Skeletal muscle tissue (tissue), 4 donors: Measurements from ENCODE around the gene OPRD1. TPM values are rescaled to one million over a fixed set of nuclear protein-coding genes. Genes with fewer than 3 reads are reported as not detected.
"Not testable (repeated sequence)": the region's sequence is repeated elsewhere in the genome, so short reads cannot be mapped to it uniquely, and the experiment has no call there.

Source experiments
- H3K27ac ChIP-seq: one replicate; pipeline ENCODE4 v1.7.0; 2013; ENCODE audit warnings: mild to moderate bottlenecking, low read depth, low read length, inconsistent platforms
- H3K27me3 ChIP-seq, 3 donors: one replicate each; pipeline ENCODE4 v1.7.0; 2013; ENCODE audit warnings: low read length in 3 of 3; ENCODE audit not compliant: control insufficient read depth in 3 of 3, insufficient read depth in 3 of 3
- H3K36me3 ChIP-seq, 3 donors: one replicate each; pipeline ENCODE4 v1.7.0; 2013; ENCODE audit warnings: low read length in 3 of 3; ENCODE audit not compliant: control insufficient read depth in 3 of 3, insufficient read depth in 3 of 3
- H3K4me1 ChIP-seq, 3 donors: one replicate each; pipeline ENCODE4 v1.7.0; 2013; ENCODE audit warnings: low read length in 3 of 3, mild to moderate bottlenecking in 3 of 3; ENCODE audit not compliant: control insufficient read depth in 3 of 3, insufficient read depth in 3 of 3
- H3K4me3 ChIP-seq, 3 donors: one replicate each; pipeline ENCODE4 v1.7.0; 2013; ENCODE audit warnings: low read length in 3 of 3
- H3K9ac ChIP-seq, 3 donors: one replicate each; pipeline ENCODE4 v1.7.0; 2013; ENCODE audit warnings: low read length in 3 of 3, mild to moderate bottlenecking in 3 of 3, moderate library complexity in 2 of 3, low read depth in 1 of 3
- H3K9me3 ChIP-seq, 3 donors: one replicate each; pipeline ENCODE4 v1.7.0; 2013; ENCODE audit warnings: low read length in 3 of 3; ENCODE audit not compliant: control insufficient read depth in 3 of 3
- total RNA-seq: library from RNA; depleted of rRNA; stranded (reverse); fragments of >200 nt; gene quantifications from one replicate; pipeline ENCODE4 v1.2.3, GENCODE V29; 2014
- donor health status: Osteomylitis.

The OPRD1 gene
- total RNA-seq, 1 donor from 2014 or later, result 0.52 TPM

GRCh38 chr1:28815533-28816185 is 3.7 kb downstream of the OPRD1 start:
- H3K27me3 ChIP-seq, result peaks cover 67 to 71% (median 70%) of the 10 kb centered on the region in 3 donors
- H3K36me3 ChIP-seq, result no peaks in the 10 kb centered on the region
- H3K4me3 ChIP-seq, result no peak overlapping the region
- H3K27ac ChIP-seq, result no peak overlapping the region
- no peak overlapping the region for H3K9ac ChIP-seq
- H3K9me3 ChIP-seq, result no peaks in the 10 kb centered on the region
- peaks cover 0 to 2% (median 0%) of the 10 kb centered on the region in 3 donors for H3K4me1 ChIP-seq

- peaks cover 0 to 2% (median 0%) of the 10 kb centered on the region in 3 donors for H3K4me1 ChIP-seq
Measured at GRCh38 chr1:28817133-28817532, 5.2 kb downstream of the OPRD1 start.

GRCh38 chr1:28819020-28819419 is 7.0 kb downstream of the OPRD1 start:
- H3K27me3 ChIP-seq, result peaks cover 37 to 43% (median 39%) of the 10 kb centered on the region in 3 donors
- H3K36me3 ChIP-seq, result no peaks in the 10 kb centered on the region
- H3K4me1 ChIP-seq, result no peaks in the 10 kb centered on the region
- no peak overlapping the region for H3K9ac ChIP-seq
- no peaks in the 10 kb centered on the region for H3K9me3 ChIP-seq
- H3K4me3 ChIP-seq, result no peak overlapping the region
- no peak overlapping the region for H3K27ac ChIP-seq

More at GRCh38 chr1:28817133-28817532, 5.2 kb downstream of the OPRD1 start:
- H3K36me3 ChIP-seq, result no peaks in the 10 kb centered on the region
- no peak overlapping the region for H3K27ac ChIP-seq
- no peak overlapping the region for H3K9ac ChIP-seq
- H3K4me3 ChIP-seq, result no peak overlapping the region
- H3K9me3 ChIP-seq, result no peaks in the 10 kb centered on the region
- peaks cover 55 to 58% (median 58%) of the 10 kb centered on the region in 3 donors for H3K27me3 ChIP-seq

- H3K9ac ChIP-seq, result no peak overlapping the region
- H3K27ac ChIP-seq, result no peak overlapping the region
- H3K27me3 ChIP-seq, result peaks cover 8 to 16% (median 14%) of the 10 kb centered on the region in 3 donors
- no peaks in the 10 kb centered on the region for H3K36me3 ChIP-seq
- no peak overlapping the region for H3K4me3 ChIP-seq
- no peaks in the 10 kb centered on the region for H3K4me1 ChIP-seq
- H3K9me3 ChIP-seq, result no peaks in the 10 kb centered on the region
Measured at GRCh38 chr1:28822799-28823198, 10.8 kb downstream of the OPRD1 start.

- H3K27me3 ChIP-seq, H3K9me3 ChIP-seq, H3K4me1 ChIP-seq, H3K9ac ChIP-seq, H3K27ac ChIP-seq, H3K36me3 ChIP-seq, H3K4me3 ChIP-seq: not testable (repeated sequence)
Measured at GRCh38 chr1:28824061-28824460, 12.1 kb downstream of the OPRD1 start.

- H3K9ac ChIP-seq, H3K4me3 ChIP-seq, H3K4me1 ChIP-seq, H3K27ac ChIP-seq, H3K9me3 ChIP-seq, H3K36me3 ChIP-seq, H3K27me3 ChIP-seq: not testable (repeated sequence)
Measured at GRCh38 chr1:28828227-28828858, 16.4 kb downstream of the OPRD1 start.

- H3K4me1 ChIP-seq, result no peaks in the 10 kb centered on the region
Measured at GRCh38 chr1:28830814-28831213, 18.8 kb downstream of the OPRD1 start.

GRCh38 chr1:28832966-28833365 is 21.0 kb downstream of the OPRD1 start:
- no peak overlapping the region for H3K4me3 ChIP-seq

More at GRCh38 chr1:28830814-28831213, 18.8 kb downstream of the OPRD1 start:
- Histone ChIP-seq H3K36me3 (no peaks in the 10 kb centered on the region), H3K27ac (no peak overlapping the region), H3K4me3 (no peak overlapping the region), H3K9ac (no peak overlapping the region), H3K27me3 (peaks cover 0 to 5% (median 0%) of the 10 kb centered on the region in 3 donors), H3K9me3 (no peaks in the 10 kb centered on the region)

GRCh38 chr1:28833381-28833780 is 21.4 kb downstream of the OPRD1 start:
- Histone ChIP-seq H3K27ac (no peak overlapping the region), H3K4me1 (no peaks in the 10 kb centered on the region), H3K9me3 (no peaks in the 10 kb centered on the region), H3K9ac (no peak overlapping the region), H3K36me3 (no peaks in the 10 kb centered on the region), H3K27me3 (peaks cover 0 to 7% (median 7%) of the 10 kb centered on the region in 3 donors), H3K4me3 (no peak overlapping the region)

More at GRCh38 chr1:28832966-28833365, 21.0 kb downstream of the OPRD1 start:
- no peak overlapping the region for H3K9ac ChIP-seq
- H3K4me1 ChIP-seq, result no peaks in the 10 kb centered on the region
- peaks cover 0 to 6% (median 4%) of the 10 kb centered on the region in 3 donors for H3K27me3 ChIP-seq
- H3K36me3 ChIP-seq, result no peaks in the 10 kb centered on the region
- no peak overlapping the region for H3K27ac ChIP-seq
- H3K9me3 ChIP-seq, result no peaks in the 10 kb centered on the region

GRCh38 chr1:28835237-28835650 is 23.3 kb downstream of the OPRD1 start:
- Histone ChIP-seq H3K4me1 (no peaks in the 10 kb centered on the region), H3K27me3 (peaks cover 0 to 13% (median 7%) of the 10 kb centered on the region in 3 donors), H3K36me3 (no peaks in the 10 kb centered on the region), H3K9ac (no peak overlapping the region), H3K27ac (no peak overlapping the region), H3K9me3 (no peaks in the 10 kb centered on the region), H3K4me3 (no peak overlapping the region)
